Osteoblast (primary cell): ENCODE data around the gene TRIO. TPM values are rescaled to one million over a fixed set of nuclear protein-coding genes. Genes with fewer than 3 reads are reported as not detected.

Source experiments
- DNase-seq: peaks from one replicate; pipeline ENCODE4 v3.0.0; 2011; ENCODE audit warnings: low spot score, mixed read lengths; ENCODE audit not compliant: insufficient read length; ENCODE audit errors: missing footprints
- H2AFZ ChIP-seq: 2 replicates; pipeline ENCODE4 v1.6.0; 2011; ENCODE audit warnings: mild to moderate bottlenecking, low read length
- H3K27ac ChIP-seq: 2 replicates; pipeline ENCODE4 v1.5.1; 2011; ENCODE audit warnings: mild to moderate bottlenecking, low read depth, low read length, moderate library complexity
- H3K27me3 ChIP-seq: 2 replicates; pipeline ENCODE4 v1.6.0; 2012; ENCODE audit warnings: mild to moderate bottlenecking, control low read depth, inconsistent platforms, low read length, moderate library complexity; ENCODE audit not compliant: insufficient read depth
- H3K36me3 ChIP-seq: 2 replicates; pipeline ENCODE4 v1.5.1; 2011; ENCODE audit warnings: mild to moderate bottlenecking, low read length, control low read depth, moderate library complexity; ENCODE audit not compliant: insufficient read depth
- H3K4me1 ChIP-seq: 2 replicates; pipeline ENCODE4 v1.5.1; 2011; ENCODE audit warnings: mild to moderate bottlenecking, low read length, control low read depth, moderate library complexity; ENCODE audit not compliant: insufficient read depth
- H3K4me2 ChIP-seq: 2 replicates; pipeline ENCODE4 v1.6.0; 2011; ENCODE audit warnings: mild to moderate bottlenecking, low read length; ENCODE audit not compliant: insufficient read depth
- H3K4me3 ChIP-seq: fragments of 200-600 bp; sonication (generic); 3 replicates; pipeline ENCODE4 v1.5.1; 2012; ENCODE audit warnings: mild to moderate bottlenecking, low read length, inconsistent platforms; ENCODE audit not compliant: insufficient read depth
- H3K79me2 ChIP-seq: 2 replicates; pipeline ENCODE4 v1.6.0; 2012; ENCODE audit warnings: mild to moderate bottlenecking, low read length, control low read depth, inconsistent platforms; ENCODE audit not compliant: insufficient read depth
- H3K9me3 ChIP-seq: 2 replicates; pipeline ENCODE4 v1.5.1; 2011; ENCODE audit warnings: low read depth, low read length, control low read depth
- H4K20me1 ChIP-seq: 2 replicates; pipeline ENCODE4 v1.6.0; 2012; ENCODE audit warnings: mild to moderate bottlenecking, low read length, control low read depth; ENCODE audit not compliant: insufficient read depth
- total RNA-seq: library from RNA; depleted of rRNA; stranded (reverse); fragments of >200 nt; gene quantifications from 2 replicates; pipeline ENCODE4 v1.2.3, GENCODE V29; 2012
- TF ChIP-seq, protein P1 (sequence below): IDR thresholded peaks from 2 replicates; pipeline ENCODE4 v1.5.1; 2011; ENCODE audit warnings: mild to moderate bottlenecking, low read depth, low read length, moderate library complexity; ENCODE audit errors: extremely low read depth

Gene TRIO
- total RNA-seq, 1 donor: 274 TPM

DNA sequence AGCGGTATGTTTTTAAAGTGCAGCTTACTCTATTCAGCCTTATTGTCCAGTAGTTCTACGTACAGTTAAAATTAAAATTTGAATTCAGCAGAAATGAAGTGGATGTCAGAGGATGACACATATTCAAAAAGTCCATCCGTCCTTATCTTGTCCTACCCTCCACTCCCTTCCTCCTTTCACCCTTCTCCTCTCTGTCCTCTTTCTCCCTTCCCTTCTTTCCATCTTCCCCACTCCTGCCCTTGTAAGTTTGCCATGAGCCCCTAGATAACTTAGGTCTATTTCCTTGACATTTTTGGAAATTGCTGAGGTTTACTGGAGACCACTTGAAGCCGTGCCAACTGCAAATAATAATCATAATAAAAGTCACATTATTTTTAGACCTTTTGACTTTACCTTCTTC lies 67.6 kb downstream of the TRIO start:
- DNase-seq: no peak
- peaks cover 5% of the 10 kb centered on the region for H3K36me3 ChIP-seq
- no peaks in the 10 kb centered on the region for H3K27me3 ChIP-seq
- no peak overlapping the region for H3K4me2 ChIP-seq
- TF ChIP-seq, protein P1, sequence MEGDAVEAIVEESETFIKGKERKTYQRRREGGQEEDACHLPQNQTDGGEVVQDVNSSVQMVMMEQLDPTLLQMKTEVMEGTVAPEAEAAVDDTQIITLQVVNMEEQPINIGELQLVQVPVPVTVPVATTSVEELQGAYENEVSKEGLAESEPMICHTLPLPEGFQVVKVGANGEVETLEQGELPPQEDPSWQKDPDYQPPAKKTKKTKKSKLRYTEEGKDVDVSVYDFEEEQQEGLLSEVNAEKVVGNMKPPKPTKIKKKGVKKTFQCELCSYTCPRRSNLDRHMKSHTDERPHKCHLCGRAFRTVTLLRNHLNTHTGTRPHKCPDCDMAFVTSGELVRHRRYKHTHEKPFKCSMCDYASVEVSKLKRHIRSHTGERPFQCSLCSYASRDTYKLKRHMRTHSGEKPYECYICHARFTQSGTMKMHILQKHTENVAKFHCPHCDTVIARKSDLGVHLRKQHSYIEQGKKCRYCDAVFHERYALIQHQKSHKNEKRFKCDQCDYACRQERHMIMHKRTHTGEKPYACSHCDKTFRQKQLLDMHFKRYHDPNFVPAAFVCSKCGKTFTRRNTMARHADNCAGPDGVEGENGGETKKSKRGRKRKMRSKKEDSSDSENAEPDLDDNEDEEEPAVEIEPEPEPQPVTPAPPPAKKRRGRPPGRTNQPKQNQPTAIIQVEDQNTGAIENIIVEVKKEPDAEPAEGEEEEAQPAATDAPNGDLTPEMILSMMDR: no peak
- no peaks in the 10 kb centered on the region for H3K9me3 ChIP-seq
- H3K79me2 ChIP-seq: peaks cover 99% of the 10 kb centered on the region
- H3K4me1 ChIP-seq: peaks cover 69% of the 10 kb centered on the region
- peak overlapping the region; percentile 27 for H3K27ac ChIP-seq
- H3K4me3 ChIP-seq: no peak overlapping the region
- no peak overlapping the region for H2AFZ ChIP-seq
- H4K20me1 ChIP-seq: peaks cover 50% of the 10 kb centered on the region

DNA sequence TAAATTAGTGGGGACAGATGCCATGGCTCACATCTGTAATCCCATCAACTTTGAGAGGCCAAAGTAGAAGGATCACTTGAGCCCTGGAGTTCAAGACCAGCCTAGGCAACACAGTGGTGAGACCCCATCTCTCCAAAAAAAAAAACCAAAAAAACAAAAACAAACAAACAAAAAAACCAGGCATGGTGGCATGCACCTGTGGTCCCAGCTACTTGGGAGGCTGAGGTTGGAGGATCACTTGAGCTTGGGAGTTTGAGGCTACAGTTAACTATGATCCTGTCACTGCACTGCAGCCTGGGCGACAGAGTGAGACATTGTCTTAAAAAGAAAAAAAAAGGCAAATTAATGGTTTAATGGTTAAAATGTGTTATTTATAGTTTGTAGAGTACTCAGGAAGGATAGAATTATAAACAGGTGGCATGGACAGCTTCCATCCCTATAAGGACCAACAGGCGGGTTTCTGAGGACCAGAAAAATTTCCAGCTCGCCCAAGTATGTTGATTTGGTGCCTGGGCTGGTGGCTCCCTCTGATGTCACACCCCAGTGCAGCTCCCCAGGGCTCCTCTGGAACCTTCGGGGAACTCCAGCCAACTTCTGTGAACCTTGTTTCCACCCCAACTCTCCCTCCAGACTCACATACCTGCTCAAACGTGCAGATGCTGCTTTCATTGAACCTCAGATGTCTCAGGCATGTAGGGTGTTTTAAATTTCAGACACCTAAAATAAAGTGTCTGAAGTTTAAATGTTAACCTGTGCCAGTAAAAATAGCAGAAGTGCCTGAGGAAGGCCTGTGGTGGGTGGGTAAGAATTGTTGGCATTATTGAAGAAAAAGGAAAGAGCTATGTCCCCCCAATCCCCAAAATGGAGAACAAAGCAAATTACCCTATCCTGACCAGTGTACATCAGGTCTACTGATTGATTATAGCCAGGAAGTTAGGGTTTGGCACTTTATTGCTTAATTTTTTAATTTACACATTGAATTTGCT lies 69.0 kb downstream of the TRIO start:
- no peak for DNase-seq
- no peak overlapping the region for H3K4me2 ChIP-seq
- no peaks in the 10 kb centered on the region for H3K27me3 ChIP-seq
- H4K20me1 ChIP-seq: peaks cover 64% of the 10 kb centered on the region
- H3K36me3 ChIP-seq: no peaks in the 10 kb centered on the region
- peaks cover 69% of the 10 kb centered on the region for H3K4me1 ChIP-seq
- H3K79me2 ChIP-seq: peaks cover 99% of the 10 kb centered on the region
- H2AFZ ChIP-seq: no peak overlapping the region
- TF ChIP-seq, protein P1: no peak
- no peak overlapping the region for H3K4me3 ChIP-seq
- peak overlapping the region; percentile 36 for H3K27ac ChIP-seq
- no peaks in the 10 kb centered on the region for H3K9me3 ChIP-seq

DNA sequence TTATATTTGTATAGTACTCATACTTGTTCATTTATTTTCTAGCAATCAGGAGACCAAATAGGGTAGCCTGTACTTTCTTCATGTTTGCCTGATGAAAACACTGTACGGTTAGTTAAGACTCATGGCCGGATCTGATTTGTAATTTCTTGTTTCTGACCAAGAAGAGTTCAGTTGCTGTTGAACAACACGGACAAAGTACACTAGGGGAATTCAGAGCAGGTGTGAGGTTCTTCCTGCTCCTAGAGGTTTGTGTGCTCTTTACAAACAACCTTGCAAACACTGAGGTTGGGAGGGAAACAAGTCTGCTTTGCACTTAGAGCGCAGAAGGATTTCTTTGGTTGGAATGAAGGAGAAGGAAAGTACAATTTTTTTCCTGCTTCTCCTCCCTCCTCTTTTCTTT lies 69.7 kb downstream of the TRIO start:
- TF ChIP-seq, protein P1: no peak
- Histone ChIP-seq H4K20me1 (peaks cover 71% of the 10 kb centered on the region), H3K79me2 (peaks cover 99% of the 10 kb centered on the region), H3K9me3 (no peaks in the 10 kb centered on the region), H2AFZ (no peak overlapping the region), H3K4me2 (peak overlapping the region; percentile 13), H3K27ac (peak overlapping the region; percentile 36), H3K4me1 (peaks cover 69% of the 10 kb centered on the region), H3K27me3 (no peaks in the 10 kb centered on the region), H3K36me3 (no peaks in the 10 kb centered on the region), H3K4me3 (no peak overlapping the region)
- DNase-seq: no peak

DNA sequence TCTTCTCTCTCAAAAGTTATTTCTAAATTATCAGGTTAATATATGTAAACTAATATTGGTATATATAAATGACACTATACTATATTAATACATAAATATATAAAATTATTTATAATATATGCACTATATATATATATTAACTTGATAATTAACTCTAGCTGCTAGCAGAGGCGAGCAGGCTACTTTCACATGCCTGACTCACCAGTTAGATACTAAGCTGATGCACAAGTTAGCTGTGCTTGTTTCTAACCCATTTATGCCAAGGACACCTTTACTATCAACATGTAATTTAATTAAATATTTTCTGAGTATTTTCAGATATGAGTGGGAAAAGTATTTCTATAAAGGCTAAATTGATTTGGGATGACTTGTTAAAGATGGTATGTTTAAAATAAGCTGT lies 70.1 kb downstream of the TRIO start:
- no peak for DNase-seq
- H3K9me3 ChIP-seq: no peaks in the 10 kb centered on the region
- peaks cover 74% of the 10 kb centered on the region for H4K20me1 ChIP-seq
- no peak overlapping the region for H3K4me2 ChIP-seq
- TF ChIP-seq, protein P1: no peak
- H3K27ac ChIP-seq: no peak overlapping the region
- peaks cover 69% of the 10 kb centered on the region for H3K4me1 ChIP-seq
- H3K4me3 ChIP-seq: no peak overlapping the region
- no peaks in the 10 kb centered on the region for H3K36me3 ChIP-seq
- no peak overlapping the region for H2AFZ ChIP-seq
- H3K79me2 ChIP-seq: peaks cover 99% of the 10 kb centered on the region
- H3K27me3 ChIP-seq: no peaks in the 10 kb centered on the region
